ENCODE data around the gene ATP1B1. TPM values are rescaled to one million over a fixed set of nuclear protein-coding genes. Genes with fewer than 3 reads are reported as not detected.

Gene ATP1B1
- total RNA-seq, 2 experiments from 2014 or later = 12.2 to 13.3 TPM

DNA sequence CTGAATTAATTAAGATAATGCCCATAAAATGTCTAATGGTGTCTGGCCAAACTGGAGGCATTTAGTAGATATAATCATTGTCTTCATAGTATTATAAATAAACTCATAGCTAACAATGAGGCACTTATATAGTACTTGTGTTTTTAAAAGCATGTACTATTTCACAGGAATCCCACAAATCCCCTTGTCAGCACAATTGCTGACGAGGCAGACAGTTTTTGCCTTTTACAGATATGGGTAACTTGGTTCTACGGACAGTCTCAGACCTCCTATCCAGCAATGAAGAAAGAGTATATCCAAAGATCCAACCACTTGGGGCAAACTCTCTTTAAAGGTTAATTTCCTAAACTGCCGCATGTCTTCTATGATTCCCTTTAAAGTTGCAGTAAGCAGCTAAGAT lies 73.7 kb downstream of the ATP1B1 start:
- Mint-ChIP-seq H3K4me3 (no peak overlapping the region), H3K4me1 (no peaks in the 10 kb centered on the region), H3K9me3 (peaks cover 3% of the 10 kb centered on the region), H3K27ac (no peak overlapping the region), H3K36me3 (peaks cover 1% of the 10 kb centered on the region), H3K27me3 (no peaks in the 10 kb centered on the region)
- POLR2A ChIA-PET = no interaction called here
- DNase-seq (no peak), ATAC-seq (ENCODE audit: low read depth) (no peak)
